B cell (primary cell): ENCODE data around the gene ATXN1. TPM values are rescaled to one million over a fixed set of nuclear protein-coding genes. Genes with fewer than 3 reads are reported as not detected.

Experiments
- ATAC-seq: fragments of 200-7000 bp; cut with Tn5 transposase; one replicate; pipeline ENCODE4 v1.10.0; 2021; ENCODE audit warnings: low read depth, mild to moderate bottlenecking, moderate number of reproducible peaks, moderate library complexity
- CTCF ChIA-PET: fragments of 350-600 bp; sonication (Branson Sonifier 250); formaldehyde crosslinking; loops from one replicate; lab custom pipeline; 2021; ENCODE audit warnings: antibody characterized with exemption, inconsistent platforms; lab: Charles Lee
- POLR2A ChIA-PET: fragments of 350-600 bp; sonication (Branson Sonifier 250); formaldehyde crosslinking; loops from one replicate; lab custom pipeline; 2021; ENCODE audit warnings: antibody characterized with exemption; lab: Charles Lee
- DNase-seq: peaks from one replicate; pipeline ENCODE4 v3.0.0; 2013
- H2AFZ ChIP-seq: 2 replicates; pipeline ENCODE4 v1.6.1; 2012; ENCODE audit warnings: mild to moderate bottlenecking, low read depth, low read length; ENCODE audit not compliant: insufficient read depth, poor library complexity, severe bottlenecking
- H3K27ac ChIP-seq, 2 donors: 1 replicate in 1 of 2; 2 replicates in 1 of 2; pipeline ENCODE4 v1.5.1; 2012 to 2013; ENCODE audit warnings: low read length in 2 of 2, mild to moderate bottlenecking in 2 of 2, moderate library complexity in 1 of 2
- H3K27me3 ChIP-seq, 4 experiments: fragments of 200-600 bp in 1 of 4; sonication (generic) in 1 of 4; replicated peaks in 1 of 4; 1 replicate in 2 of 4; 2 replicates in 2 of 4; pipeline versions ENCODE4 v1.6.1 to v1.7.0; 2013 to 2016; ENCODE audit warnings: low read length in 3 of 4, mild to moderate bottlenecking in 2 of 4, mixed read lengths in 1 of 4, moderate library complexity in 1 of 4; ENCODE audit not compliant: insufficient read depth in 4 of 4, control insufficient read depth in 3 of 4; ENCODE audit errors: control extremely low read depth in 1 of 4
- H3K36me3 ChIP-seq, 2 experiments: replicated peaks in 1 of 2; 1 replicate in 1 of 2; 2 replicates in 1 of 2; pipeline versions ENCODE4 v1.6.1 to v1.7.1; 2013; ENCODE audit warnings: low read length in 1 of 2; ENCODE audit not compliant: insufficient read depth in 2 of 2, control insufficient read depth in 1 of 2; ENCODE audit errors: control extremely low read depth in 1 of 2, extremely low read depth in 1 of 2
- H3K4me1 ChIP-seq, 2 donors: fragments of 200-600 bp in 1 of 2; sonication (generic) in 1 of 2; 1 replicate in 1 of 2; 2 replicates in 1 of 2; pipeline versions ENCODE4 v1.5.1 to v1.6.1; 2013 to 2017; ENCODE audit warnings: low read length in 2 of 2; ENCODE audit not compliant: control insufficient read depth in 2 of 2, insufficient read depth in 2 of 2
- H3K4me2 ChIP-seq: replicated peaks from 2 replicates; pipeline ENCODE3; 2012; ENCODE audit warnings: mild to moderate bottlenecking, low read depth, low read length; ENCODE audit not compliant: poor library complexity, severe bottlenecking
- H3K4me3 ChIP-seq, 5 experiments: fragments of 200-600 bp in 1 of 5; sonication (generic) in 1 of 5; 1 replicate in 3 of 5; 2 replicates in 2 of 5; pipeline versions ENCODE4 v1.5.1 to v1.7.0; 2011 to 2016; ENCODE audit warnings: low read length in 4 of 5, mild to moderate bottlenecking in 4 of 5, low read depth in 2 of 5, control low read depth in 1 of 5, moderate library complexity in 1 of 5; ENCODE audit not compliant: insufficient read depth in 1 of 5; ENCODE audit errors: control extremely low read depth in 1 of 5, extremely low read depth in 1 of 5
- H3K79me2 ChIP-seq: fragments of 200-600 bp; sonication (generic); one replicate; pipeline ENCODE4 v1.6.0; 2016; ENCODE audit warnings: low read length; ENCODE audit not compliant: control insufficient read depth, insufficient read depth
- H3K9ac ChIP-seq: fragments of 200-600 bp; sonication (generic); 2 replicates; pipeline ENCODE4 v1.6.1; 2017; ENCODE audit warnings: mild to moderate bottlenecking, low read length, moderate library complexity
- H3K9me3 ChIP-seq, 3 donors: one replicate each; pipeline versions ENCODE4 v1.6.1 to v1.7.1; 2013; ENCODE audit warnings: low read length in 2 of 3; ENCODE audit not compliant: control insufficient read depth in 2 of 3, insufficient read depth in 1 of 3; ENCODE audit errors: control extremely low read depth in 1 of 3
- H4K20me1 ChIP-seq: 2 replicates; pipeline ENCODE4 v1.6.0; 2012; ENCODE audit warnings: mild to moderate bottlenecking, low read length; ENCODE audit not compliant: insufficient read depth, control insufficient read depth, poor library complexity, severe bottlenecking
- H3K27ac Mint-ChIP-seq: one replicate; pipeline ENCODE4 v1.8.0; 2021; ENCODE audit warnings: mixed read lengths
- H3K27me3 Mint-ChIP-seq: one replicate; pipeline ENCODE4 v1.8.0; 2021; ENCODE audit warnings: mixed read lengths
- H3K4me1 Mint-ChIP-seq: one replicate; pipeline ENCODE4 v1.8.0; 2021; ENCODE audit warnings: mixed read lengths
- H3K4me3 Mint-ChIP-seq: one replicate; pipeline ENCODE4 v1.8.0; 2021; ENCODE audit warnings: mixed read lengths
- H3K9me3 Mint-ChIP-seq: one replicate; pipeline ENCODE4 v1.8.0; 2022; ENCODE audit warnings: mixed read lengths; ENCODE audit not compliant: insufficient read depth
- CTCF ChIP-seq: fragments of 200-600 bp; IDR thresholded peaks from one replicate; pipeline ENCODE4 v1.8.0; 2022; ENCODE audit warnings: antibody characterized with exemption, mild to moderate bottlenecking
- EZH2 ChIP-seq: IDR thresholded peaks from 2 replicates; pipeline ENCODE4 v1.6.1; 2012; ENCODE audit warnings: borderline replicate concordance, low read depth, mild to moderate bottlenecking, moderate library complexity, low read length; ENCODE audit not compliant: insufficient read depth, poor library complexity, severe bottlenecking
- WGBS: methylation state at CpG from one replicate; pipeline ENCODE4 v1.1.5; 2013; ENCODE audit warnings: missing lambda C conversion rate; ENCODE audit not compliant: insufficient coverage; 5-methylcytosine and 5-hydroxymethylcytosine counted together
- intact Hi-C: fragments of 100-400 bp; cut with micrococcal nuclease; formaldehyde crosslinking; loops from one replicate; pipeline ENCODE4 v1.10.0; 2022
- polyA plus RNA-seq: library from polyadenylated mRNA; depleted of rRNA; stranded (reverse); fragments of >200 nt; gene quantifications from 2 replicates; pipeline ENCODE4 v1.2.3, GENCODE V29; 2012
- total RNA-seq, 2 donors: library from RNA; stranded (reverse); fragments of 120-200 nt in 1 of 2; gene quantifications; 1 replicate in 1 of 2; 2 replicates in 1 of 2; pipeline versions ENCODE4 v1.2.3 to v1.2.4, GENCODE V29; 2013 to 2022

ATXN1 gene
- total and polyA plus RNA-seq, 2 donors (not counting 1 experiment from before 2014, with no cell fraction given), result 5.7 to 63.8 TPM

- TF ChIP-seq EZH2 (no peak), CTCF (no peak)
- ATAC-seq (no peak), DNase-seq (no peak)
- no peaks in the 10 kb centered on the region for H3K9me3 Mint-ChIP-seq
- Histone ChIP-seq H3K9me3 (no peaks in the 10 kb centered on the region), H3K4me2 (no peak overlapping the region), H3K9ac (no peak overlapping the region), H3K36me3 (no peaks in the 10 kb centered on the region), H3K27ac (no peak overlapping the region), H3K27me3 (peaks cover 0 to 2% (median 0%) of the 10 kb centered on the region in 4 experiments), H4K20me1 (no peaks in the 10 kb centered on the region), H3K4me3 (no peak overlapping the region), H3K79me2 (no peaks in the 10 kb centered on the region), H2AFZ (no peak overlapping the region), H3K4me1 (no peaks in the 10 kb centered on the region)
- H3K4me1 Mint-ChIP-seq, result no peaks in the 10 kb centered on the region
- H3K27me3 Mint-ChIP-seq, result peaks cover 17% of the 10 kb centered on the region
- H3K27ac Mint-ChIP-seq, result no peak overlapping the region
- intact Hi-C loops, result no loop called here
- WGBS, result 95% methylated on average over 2 of the region's 10 CpGs
- ChIA-PET CTCF (no interaction called here), POLR2A (no interaction called here)
- no peak overlapping the region for H3K4me3 Mint-ChIP-seq
Observed at GRCh38 chr6:16253399-16254144, 507.7 kb downstream of the ATXN1 start.

GRCh38 chr6:16252686-16253299 is 508.5 kb downstream of the ATXN1 start:
- no peaks in the 10 kb centered on the region for H3K36me3 ChIP-seq
- H3K9me3 ChIP-seq, result no peaks in the 10 kb centered on the region
- 71% methylated on average over 2 of the region's 2 CpGs for WGBS
- H2AFZ ChIP-seq, result no peak overlapping the region
- Mint-ChIP-seq H3K4me1 (no peaks in the 10 kb centered on the region), H3K9me3 (no peaks in the 10 kb centered on the region), H3K27me3 (peaks cover 13% of the 10 kb centered on the region), H3K27ac (no peak overlapping the region), H3K4me3 (no peak overlapping the region)
- H3K4me1 ChIP-seq, result no peaks in the 10 kb centered on the region
- DNase-seq (no peak), ATAC-seq (no peak)
- intact Hi-C loops, result no loop called here
- ChIA-PET POLR2A (no interaction called here), CTCF (no interaction called here)
- H3K27me3 ChIP-seq, result peaks cover 0 to 2% (median under 1%) of the 10 kb centered on the region in 4 experiments
- H3K4me3 ChIP-seq, result no peak overlapping the region
- no peak overlapping the region for H3K4me2 ChIP-seq
- H3K27ac ChIP-seq, result no peak overlapping the region
- H3K9ac ChIP-seq, result no peak overlapping the region
- no peaks in the 10 kb centered on the region for H4K20me1 ChIP-seq
- TF ChIP-seq EZH2 (no peak), CTCF (no peak)
- H3K79me2 ChIP-seq, result no peaks in the 10 kb centered on the region
